ENCODE measurements around the gene ZNF740.

DNA sequence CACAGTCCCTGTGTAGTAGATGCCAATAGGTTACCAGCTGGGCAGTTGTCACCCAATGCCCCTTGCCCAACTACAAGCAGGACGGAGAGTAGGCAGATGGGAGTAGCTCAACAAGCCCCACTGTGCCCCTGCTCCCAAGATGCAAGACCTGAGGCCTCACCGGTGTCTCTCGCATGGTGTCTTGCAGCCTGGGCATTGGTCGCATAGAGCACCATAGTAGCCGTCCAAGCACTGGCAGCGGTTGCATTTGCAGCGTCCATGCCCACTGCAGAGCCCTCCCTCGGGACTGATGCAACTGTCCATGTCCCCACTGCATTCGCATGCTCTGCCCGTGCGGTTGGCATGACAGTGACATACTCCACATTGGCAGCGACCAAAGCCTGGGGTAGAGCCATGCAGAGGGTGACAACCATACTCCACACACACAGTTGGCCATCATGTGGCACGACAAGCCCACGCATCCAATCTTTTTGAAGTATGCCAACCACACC lies 12.1 kb downstream of the ZNF740 start:
- TF ChIP-seq, protein P1, sequence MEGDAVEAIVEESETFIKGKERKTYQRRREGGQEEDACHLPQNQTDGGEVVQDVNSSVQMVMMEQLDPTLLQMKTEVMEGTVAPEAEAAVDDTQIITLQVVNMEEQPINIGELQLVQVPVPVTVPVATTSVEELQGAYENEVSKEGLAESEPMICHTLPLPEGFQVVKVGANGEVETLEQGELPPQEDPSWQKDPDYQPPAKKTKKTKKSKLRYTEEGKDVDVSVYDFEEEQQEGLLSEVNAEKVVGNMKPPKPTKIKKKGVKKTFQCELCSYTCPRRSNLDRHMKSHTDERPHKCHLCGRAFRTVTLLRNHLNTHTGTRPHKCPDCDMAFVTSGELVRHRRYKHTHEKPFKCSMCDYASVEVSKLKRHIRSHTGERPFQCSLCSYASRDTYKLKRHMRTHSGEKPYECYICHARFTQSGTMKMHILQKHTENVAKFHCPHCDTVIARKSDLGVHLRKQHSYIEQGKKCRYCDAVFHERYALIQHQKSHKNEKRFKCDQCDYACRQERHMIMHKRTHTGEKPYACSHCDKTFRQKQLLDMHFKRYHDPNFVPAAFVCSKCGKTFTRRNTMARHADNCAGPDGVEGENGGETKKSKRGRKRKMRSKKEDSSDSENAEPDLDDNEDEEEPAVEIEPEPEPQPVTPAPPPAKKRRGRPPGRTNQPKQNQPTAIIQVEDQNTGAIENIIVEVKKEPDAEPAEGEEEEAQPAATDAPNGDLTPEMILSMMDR (IDR thresholded peaks at IDR 0.05; ENCODE audit: poor library complexity) = no peak
- no peak for TF ChIP-seq EZH2phosphoT487 (IDR thresholded peaks at IDR 0.05; ENCODE audit: low read depth, severe bottlenecking, unreplicated experiment)

All from hepatocyte (in vitro differentiated cells).